Measurements from ENCODE around the gene TMEM255A. TPM values are rescaled to one million over a fixed set of nuclear protein-coding genes. Genes with fewer than 3 reads are reported as not detected.

The TMEM255A gene
- total RNA-seq, 4 donors from 2014 or later: 0.13 to 4.0 (median 1.7) TPM

GRCh38 chrX:120260369-120260768 is 50.9 kb downstream of the TMEM255A start:
- Histone ChIP-seq H3K4me1 (peaks cover 0 to 46% (median 0%) of the 10 kb centered on the region in 3 donors), H3K4me3 (no peak overlapping the region), H3K36me3 (peaks cover 0 to 3% (median 0%) of the 10 kb centered on the region in 3 donors), H3K9me3 (no peaks in the 10 kb centered on the region), H3K27ac (peak overlapping the region; percentile 35 to 73 (median 66)), H3K27me3 (no peaks in the 10 kb centered on the region)
- DNase-seq: no peak
- 0 to 41% methylated on average over 1 to 3 of the region's 3 CpGs for WGBS, 2 donors
- TF ChIP-seq CTCF (IDR thresholded peaks at IDR 0.05) (no peak), POLR2A (IDR thresholded peaks at IDR 0.05) (no peak)
- intact Hi-C loops (cut with DNase I): no loop called here

- WGBS, 2 donors: 66 to 72% methylated on average over 6 of the region's 6 CpGs
- Histone ChIP-seq H3K4me3 (no peak overlapping the region), H3K9me3 (no peaks in the 10 kb centered on the region), H3K4me1 (peaks cover 0 to 25% (median 0%) of the 10 kb centered on the region in 3 donors), H3K27ac (no peak overlapping the region), H3K27me3 (no peaks in the 10 kb centered on the region), H3K36me3 (peaks cover 0 to 20% (median 0%) of the 10 kb centered on the region in 3 donors)
- TF ChIP-seq CTCF (IDR thresholded peaks at IDR 0.05) (no peak), POLR2A (IDR thresholded peaks at IDR 0.05) (no peak)
- no peak for DNase-seq
- intact Hi-C loops (cut with DNase I): no loop called here
Observed at GRCh38 chrX:120253784-120254183, 57.5 kb downstream of the TMEM255A start.

- H3K36me3 ChIP-seq: peaks cover 0 to 20% (median 0%) of the 10 kb centered on the region in 3 donors
- H3K27ac ChIP-seq: peak overlapping the region; percentile 90 to 95 (median 92)
- 0 to 27% methylated on average over 12 to 14 of the region's 28 CpGs for WGBS, 2 donors
- no peak for TF ChIP-seq CTCF (IDR thresholded peaks at IDR 0.05)
- TF ChIP-seq POLR2A (IDR thresholded peaks at IDR 0.05): no peak
- DNase-seq: no peak
- H3K27me3 ChIP-seq: no peaks in the 10 kb centered on the region
- peaks cover 0 to 22% (median 0%) of the 10 kb centered on the region in 3 donors for H3K4me1 ChIP-seq
- no peaks in the 10 kb centered on the region for H3K9me3 ChIP-seq
- intact Hi-C loops (cut with DNase I): no loop called here
- peak overlapping the region; percentile 71 to 80 (median 76) for H3K4me3 ChIP-seq
Observed at GRCh38 chrX:120251471-120252011, 59.7 kb downstream of the TMEM255A start.

- Histone ChIP-seq H3K4me3 (peak within 1 kb of the TSS; percentile 71 to 80 (median 76)), H3K36me3 (peaks cover 0 to 20% (median 0%) of the 10 kb centered on the region in 3 donors), H3K9me3 (no peaks in the 10 kb centered on the region), H3K27ac (peak within 1 kb of the TSS; percentile 90 to 95 (median 92)), H3K27me3 (no peaks in the 10 kb centered on the region), H3K4me1 (peaks cover 0 to 17% (median 0%) of the 10 kb centered on the region in 3 donors)
- 0 to 59% methylated on average over 5 to 47 of the region's 75 CpGs for WGBS, 2 donors
- intact Hi-C loops (cut with DNase I): no loop called here
- peak; percentile 26 to 79 (median 72) for TF ChIP-seq CTCF (IDR thresholded peaks at IDR 0.05)
- TF ChIP-seq POLR2A (IDR thresholded peaks at IDR 0.05): peak in 2 of 4 donors; percentile 53 to 83
- DNase-seq: peak; percentile 23
Observed at GRCh38 chrX:120250522-120251271, 60.6 kb downstream of the TMEM255A start, which contains the start of gene ZBTB33. Gene ZBTB33, plus strand, starts transcription at chrX:120250812. Its CDS starts 2,604 bp downstream, at chrX:120253416.
